HG03432 (cell line): Measurements from ENCODE around the gene NRP1.
"Not testable (repeated sequence)": the region's sequence is repeated elsewhere in the genome, so short reads cannot be mapped to it uniquely, and the experiment has no call there.

Experiments used
- ATAC-seq: cut with Tn5 transposase; IDR thresholded peaks from one replicate; pipeline ENCODE4 v1.9.1; 2021; ENCODE audit warnings: mild to moderate bottlenecking, moderate library complexity; ENCODE audit not compliant: unreplicated experiment

The NRP1 gene

GRCh38 chr10:33240931-33241330 lies 93.5 kb downstream of the NRP1 start:
- no peak for ATAC-seq

GRCh38 chr10:33240258-33240657 lies 94.2 kb downstream of the NRP1 start:
- ATAC-seq: no peak

GRCh38 chr10:33239257-33239656 lies 95.2 kb downstream of the NRP1 start:
- ATAC-seq: no peak

DNA sequence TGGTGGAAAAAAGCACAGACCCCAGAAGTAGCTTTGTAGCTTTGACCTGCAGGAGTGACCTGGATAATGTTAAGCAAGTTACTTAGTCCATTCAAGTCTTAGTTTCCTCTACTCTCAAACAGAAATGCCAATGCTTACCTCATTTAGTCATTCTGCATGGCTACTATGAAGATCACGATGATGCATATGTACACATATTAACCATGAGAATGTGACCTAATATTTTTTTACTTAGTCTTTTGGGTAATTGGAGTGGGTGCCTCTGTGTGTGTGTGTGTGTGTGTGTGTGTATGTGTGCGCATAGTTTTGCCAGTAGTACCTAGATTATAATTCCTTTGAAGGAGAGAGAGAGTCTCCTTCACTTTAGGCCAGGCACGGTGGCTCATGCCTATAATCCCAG lies 95.8 kb downstream of the NRP1 start:
- ATAC-seq: no peak

- ATAC-seq: no peak
Measured at GRCh38 chr10:33237736-33238624, 96.5 kb downstream of the NRP1 start.

DNA sequence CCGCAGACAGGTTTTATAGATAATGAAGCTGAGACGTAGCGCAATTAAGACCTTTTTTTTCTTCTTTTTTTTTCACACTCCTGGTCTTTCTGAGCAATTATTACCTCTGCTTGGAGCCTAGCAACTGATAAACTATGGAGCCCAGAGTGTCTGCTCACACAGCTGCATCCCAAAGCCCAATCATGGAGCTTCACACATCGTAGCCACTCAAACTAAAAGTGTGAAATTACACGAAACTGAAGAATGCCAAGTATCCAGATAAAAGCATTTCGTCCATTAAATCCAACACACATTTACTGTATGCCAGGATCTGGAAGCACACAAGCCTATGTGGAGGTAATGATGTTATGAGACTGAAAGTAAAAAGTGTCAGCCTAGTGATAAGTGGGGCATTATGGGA lies 97.6 kb downstream of the NRP1 start:
- ATAC-seq: no peak

GRCh38 chr10:33235951-33236350 lies 98.5 kb downstream of the NRP1 start:
- ATAC-seq: no peak

GRCh38 chr10:33235251-33235884 lies 99.1 kb downstream of the NRP1 start:
- no peak for ATAC-seq

- ATAC-seq: no peak
Measured at GRCh38 chr10:33234831-33235237, 99.6 kb downstream of the NRP1 start.

GRCh38 chr10:33233635-33234034 lies 100.8 kb downstream of the NRP1 start:
- ATAC-seq: no peak

GRCh38 chr10:33233221-33233620 lies 101.2 kb downstream of the NRP1 start:
- no peak for ATAC-seq

DNA sequence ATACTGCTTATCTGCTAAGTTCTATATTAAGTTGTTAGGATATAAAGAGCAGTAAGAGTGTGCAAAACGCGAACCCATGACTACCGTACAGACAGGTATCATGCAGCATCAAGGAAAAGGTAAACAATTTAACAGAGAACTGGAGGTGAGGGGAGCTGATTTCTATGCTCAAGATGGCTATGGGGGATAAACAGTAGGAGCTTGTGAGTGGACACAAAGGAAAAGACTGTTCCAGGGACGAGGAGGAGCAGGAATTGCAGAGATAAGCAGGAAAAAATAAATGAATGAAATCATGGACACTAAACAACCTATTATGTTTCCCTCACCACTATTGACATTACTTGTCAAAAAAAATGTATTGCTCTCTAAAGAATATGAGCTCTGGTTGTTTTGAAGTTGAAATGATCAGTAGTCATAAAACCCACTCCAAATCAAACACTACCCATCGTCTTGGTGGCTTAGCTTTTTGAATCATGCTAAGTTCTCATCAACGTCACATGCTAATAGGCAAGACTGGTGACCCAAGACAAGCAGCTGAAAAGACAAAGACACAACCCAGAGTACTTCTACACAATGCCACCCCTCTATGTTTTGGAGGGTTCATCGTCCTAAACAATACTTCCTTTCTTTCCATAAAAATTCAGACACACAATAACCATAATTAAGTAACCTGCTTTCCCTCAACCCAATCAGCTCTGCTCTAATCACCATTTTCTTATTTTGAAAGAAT lies 102.7 kb downstream of the NRP1 start:
- no peak for ATAC-seq

DNA sequence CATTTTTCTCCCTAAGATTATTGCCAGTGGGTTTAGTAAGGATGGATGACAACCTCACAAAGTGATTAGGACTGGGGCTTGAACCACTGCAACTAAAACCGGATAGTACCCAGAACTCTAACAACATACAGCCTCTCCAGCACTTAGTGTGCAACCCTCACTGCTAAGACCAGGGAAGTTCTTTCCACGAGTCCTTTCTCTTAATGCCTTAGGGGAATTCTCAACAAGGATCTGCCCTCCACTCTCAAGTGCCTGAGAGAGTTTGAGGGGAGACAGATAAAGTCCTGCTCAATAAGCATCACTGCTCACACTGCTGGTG lies 104.6 kb downstream of the NRP1 start:
- no peak for ATAC-seq

GRCh38 chr10:33229252-33229948 lies 105.1 kb downstream of the NRP1 start:
- no peak for ATAC-seq

- no peak for ATAC-seq
Measured at GRCh38 chr10:33228426-33228825, 106.0 kb downstream of the NRP1 start.

DNA sequence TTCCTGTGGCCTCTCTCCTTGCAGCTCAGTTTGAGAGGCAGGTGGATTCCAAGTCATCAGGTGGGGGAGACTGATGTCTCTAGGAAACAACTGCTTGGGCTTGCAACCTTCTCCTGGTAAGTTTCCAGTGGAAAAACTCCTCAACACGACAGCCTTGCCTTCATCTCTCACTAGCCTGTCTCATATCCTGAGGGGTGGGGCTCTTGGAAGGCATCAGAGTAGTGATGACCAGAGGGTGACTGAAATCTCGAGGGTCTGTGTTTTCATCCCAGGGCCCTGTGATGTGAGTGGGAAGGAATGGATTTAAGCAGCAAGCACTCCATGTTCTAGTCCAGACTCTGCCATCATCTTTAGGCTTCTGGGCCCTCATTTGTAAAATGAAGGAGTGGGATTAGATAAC lies 107.0 kb downstream of the NRP1 start:
- ATAC-seq: no peak

DNA sequence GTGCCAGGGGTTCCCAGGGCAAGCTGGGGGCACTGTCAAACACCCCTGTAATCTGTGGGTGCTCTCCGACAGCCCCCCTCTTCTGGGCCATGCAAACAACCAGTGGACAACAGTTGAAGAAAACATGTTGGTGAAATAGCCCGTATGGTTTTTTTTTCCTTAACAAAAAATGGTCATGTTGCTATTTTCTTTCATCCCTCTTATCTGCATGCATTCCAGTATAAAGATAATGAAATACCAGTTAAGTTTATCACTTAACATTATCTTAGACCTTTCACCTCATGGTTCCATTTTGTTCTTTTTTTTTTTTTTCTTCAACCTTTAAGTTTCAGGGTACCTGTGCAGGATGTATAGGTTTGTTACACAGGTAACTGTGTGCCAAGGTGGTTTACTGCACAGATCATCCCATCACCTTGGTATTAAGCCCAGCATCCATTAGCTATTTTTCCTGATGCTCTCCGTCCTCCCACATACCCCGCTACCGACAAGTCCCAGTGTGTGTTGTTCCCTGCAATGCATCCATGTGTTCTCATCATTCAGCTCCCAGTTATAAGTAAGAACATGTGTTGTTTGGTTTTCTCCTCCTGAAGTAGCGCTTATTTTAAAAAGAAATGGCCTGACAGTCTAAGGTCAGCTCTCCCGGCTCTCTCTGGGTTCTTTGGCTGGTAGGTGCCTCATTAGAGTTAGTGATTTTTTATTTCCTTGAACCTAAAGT lies 110.1 kb downstream of the NRP1 start:
- no peak for ATAC-seq

GRCh38 chr10:33223326-33224000 lies 111.0 kb downstream of the NRP1 start:
- ATAC-seq: no peak

DNA sequence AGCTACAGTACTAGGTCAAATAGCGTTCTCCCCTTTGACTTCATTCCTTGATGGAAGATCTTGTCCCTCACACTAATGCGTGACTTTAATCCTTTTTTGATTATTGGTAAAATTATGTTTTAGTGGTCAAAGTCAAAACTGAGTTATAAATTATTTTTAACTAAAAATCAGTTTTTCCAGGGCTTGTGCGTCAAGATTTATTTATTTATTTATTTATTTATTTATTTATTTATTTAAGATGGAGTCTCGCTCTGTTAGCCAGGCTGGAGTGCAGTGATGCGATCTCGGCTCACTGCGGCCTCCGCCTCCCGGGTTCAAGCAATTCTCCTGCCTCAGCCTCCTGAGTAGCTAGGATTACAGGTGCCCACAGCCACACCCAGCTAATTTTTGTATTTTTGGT lies 112.2 kb downstream of the NRP1 start:
- not testable (repeated sequence) for ATAC-seq

DNA sequence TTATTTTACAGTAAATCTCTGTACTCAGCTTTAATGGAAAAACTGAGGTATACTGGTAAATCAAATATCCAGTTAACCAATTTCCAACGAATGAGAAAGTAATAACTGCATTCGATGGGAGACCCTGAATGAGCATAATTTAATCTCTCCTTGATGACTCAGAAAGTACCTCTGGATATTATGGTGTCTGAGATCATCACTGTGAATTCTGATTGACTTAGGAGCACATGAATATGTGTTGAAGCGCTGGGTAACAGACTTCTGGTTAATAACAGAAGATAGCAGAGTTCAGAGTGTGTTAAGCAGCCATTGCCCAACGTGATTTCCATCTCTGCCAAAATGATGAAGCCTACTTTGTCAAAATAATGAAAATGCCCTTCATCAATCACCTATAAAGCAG lies 116.6 kb downstream of the NRP1 start:
- no peak for ATAC-seq
